Measurements from ENCODE around the gene TAF9. TPM values are rescaled to one million over a fixed set of nuclear protein-coding genes. Genes with fewer than 3 reads are reported as not detected.
"Not testable (repeated sequence)": the region's sequence is repeated elsewhere in the genome, so short reads cannot be mapped to it uniquely, and the experiment has no call there.

TAF9 gene
- total RNA-seq, 1 donor from 2014 or later: 71.3 TPM

GRCh38 chr5:69335341-69335935 is 33.9 kb downstream of the TAF9 start:
- DNase-seq (ENCODE audit: low read depth): no peak

- peak; percentile 61 for DNase-seq (ENCODE audit: low read depth)
These were observed 34.5 kb downstream of the TAF9 start for GRCh38 chr5:69334793-69335268.

GRCh38 chr5:69333668-69334315 is 35.5 kb downstream of the TAF9 start:
- DNase-seq (ENCODE audit: low read depth): not testable (repeated sequence)

GRCh38 chr5:69331528-69332445 is 37.5 kb downstream of the TAF9 start:
- DNase-seq (ENCODE audit: low read depth): peak; percentile 40

- no peak for DNase-seq (ENCODE audit: low read depth)
These were observed 39.3 kb downstream of the TAF9 start for GRCh38 chr5:69329905-69330489.

GRCh38 chr5:69326365-69326764 is 43.0 kb downstream of the TAF9 start:
- no peak for DNase-seq (ENCODE audit: low read depth)

GRCh38 chr5:69317391-69317790 is 51.9 kb downstream of the TAF9 start:
- DNase-seq (ENCODE audit: low read depth): no peak

- DNase-seq (ENCODE audit: low read depth): no peak
These were observed 53.3 kb downstream of the TAF9 start for GRCh38 chr5:69315972-69316371.

Other genes with a start within 250 kb of the TAF9 start
- 30.9 and 157 TPM in 2 replicates for gene CCNB1, start 202.4 kb downstream of the TAF9 start, total RNA-seq
- 1.4 and 12.2 TPM in 2 replicates for gene CENPH, start 179.9 kb downstream of the TAF9 start, total RNA-seq
- 59.7 and 75.5 TPM in 2 replicates for gene CDK7, start 134.6 kb downstream of the TAF9 start, total RNA-seq
- gene CCDC125, start 36.7 kb downstream of the TAF9 start, total RNA-seq: 9.0 and 14.0 TPM in 2 replicates
- 33.0 and 63.8 TPM in 2 replicates for gene AK6, start within 50 bp of the TAF9 start, total RNA-seq
- 26.0 and 29.5 TPM in 2 replicates for gene RAD17, start 298 bp upstream of the TAF9 start, total RNA-seq
- gene MARVELD2, start 45.6 kb upstream of the TAF9 start, total RNA-seq: 22.9 and 26.6 TPM in 2 replicates
- 63.4 and 66.1 TPM in 2 replicates for gene OCLN, start 123.3 kb upstream of the TAF9 start, total RNA-seq
- 61.8 and 76.6 TPM in 2 replicates for gene GTF2H2C, start 190.7 kb upstream of the TAF9 start, total RNA-seq

Measured in renal cortical epithelial cell (primary cell).